ENCODE measurements around the gene CACNG4. TPM values are rescaled to one million over a fixed set of nuclear protein-coding genes. Genes with fewer than 3 reads are reported as not detected.

The CACNG4 gene
- total RNA-seq, 1 experiment from 2014 or later = 2.4 TPM

- intact Hi-C loops (cut with micrococcal nuclease) = no loop called here
- no TSS peak for BruUV-seq (replicated peaks)
- Histone ChIP-seq H3K4me1 (ENCODE audit: insufficient read depth, low read length) (no peaks in the 10 kb centered on the region), H4K20me1 (ENCODE audit: low read length) (no peaks in the 10 kb centered on the region), H3F3A (ENCODE audit: low read length, unreplicated experiment) (no peaks in the 10 kb centered on the region), H3K27ac (ENCODE audit: low read length) (no peak overlapping the region), H3K36me3 (ENCODE audit: low read depth, low read length) (no peaks in the 10 kb centered on the region), H3K9ac (ENCODE audit: low read length) (no peak overlapping the region), H3K27me3 (ENCODE audit: low read length) (no peaks in the 10 kb centered on the region), H3K79me2 (ENCODE audit: low read length) (no peaks in the 10 kb centered on the region), H3K4me2 (ENCODE audit: low read length) (no peak overlapping the region), H3K9me2 (replicated peaks; ENCODE audit: low read length) (no peaks in the 10 kb centered on the region), H3K9me3 (ENCODE audit: low read length) (peaks cover 3% of the 10 kb centered on the region; the same call in 1 of the 2 replicates), H3K4me3 (ENCODE audit: low read length) (no peak overlapping the region), H2AFZ (ENCODE audit: low read length) (no peak overlapping the region)
- CTCF ChIA-PET = no interaction called here
- DNase-seq = no peak
- POLR2A ChIA-PET (ENCODE audit: unreplicated experiment) = interaction anchor here (0.7 kb wide), 1 partner anchor 208 kb away, joined by 3 read pairs; no protein-coding TSS in a partner anchor
- TF ChIP-seq, protein P1, sequence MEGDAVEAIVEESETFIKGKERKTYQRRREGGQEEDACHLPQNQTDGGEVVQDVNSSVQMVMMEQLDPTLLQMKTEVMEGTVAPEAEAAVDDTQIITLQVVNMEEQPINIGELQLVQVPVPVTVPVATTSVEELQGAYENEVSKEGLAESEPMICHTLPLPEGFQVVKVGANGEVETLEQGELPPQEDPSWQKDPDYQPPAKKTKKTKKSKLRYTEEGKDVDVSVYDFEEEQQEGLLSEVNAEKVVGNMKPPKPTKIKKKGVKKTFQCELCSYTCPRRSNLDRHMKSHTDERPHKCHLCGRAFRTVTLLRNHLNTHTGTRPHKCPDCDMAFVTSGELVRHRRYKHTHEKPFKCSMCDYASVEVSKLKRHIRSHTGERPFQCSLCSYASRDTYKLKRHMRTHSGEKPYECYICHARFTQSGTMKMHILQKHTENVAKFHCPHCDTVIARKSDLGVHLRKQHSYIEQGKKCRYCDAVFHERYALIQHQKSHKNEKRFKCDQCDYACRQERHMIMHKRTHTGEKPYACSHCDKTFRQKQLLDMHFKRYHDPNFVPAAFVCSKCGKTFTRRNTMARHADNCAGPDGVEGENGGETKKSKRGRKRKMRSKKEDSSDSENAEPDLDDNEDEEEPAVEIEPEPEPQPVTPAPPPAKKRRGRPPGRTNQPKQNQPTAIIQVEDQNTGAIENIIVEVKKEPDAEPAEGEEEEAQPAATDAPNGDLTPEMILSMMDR (conservative IDR thresholded peaks at IDR 0.05; ENCODE audit: low read depth, low read length) = no peak
- no peak for TF ChIP-seq EZH2 (IDR thresholded peaks at IDR 0.05; ENCODE audit: low read length, unreplicated experiment)
- no peak for TF ChIP-seq EZH2phosphoT487 (IDR thresholded peaks at IDR 0.05; ENCODE audit: borderline replicate concordance, low read length)
- ATAC-seq = no peak
These were observed 89.6 kb downstream of the CACNG4 start for GRCh38 chr17:67054011-67054591.

GRCh38 chr17:67054608-67055007, 90.1 kb downstream of the CACNG4 start:
- H3K79me2 ChIP-seq (ENCODE audit: low read length) = no peaks in the 10 kb centered on the region
- no peaks in the 10 kb centered on the region for H3K4me1 ChIP-seq (ENCODE audit: insufficient read depth, low read length)
- H2AFZ ChIP-seq (ENCODE audit: low read length) = no peak overlapping the region
- ChIA-PET CTCF (no interaction called here), POLR2A (ENCODE audit: unreplicated experiment) (no interaction called here)
- intact Hi-C loops (cut with micrococcal nuclease) = no loop called here
- no peak overlapping the region for H3K4me2 ChIP-seq (ENCODE audit: low read length)
- no peaks in the 10 kb centered on the region for H3K9me3 ChIP-seq (ENCODE audit: low read length)
- H3K4me3 ChIP-seq (ENCODE audit: low read length) = no peak overlapping the region
- H4K20me1 ChIP-seq (ENCODE audit: low read length) = no peaks in the 10 kb centered on the region
- H3K36me3 ChIP-seq (ENCODE audit: low read depth, low read length) = no peaks in the 10 kb centered on the region
- H3K9me2 ChIP-seq (replicated peaks; ENCODE audit: low read length) = no peaks in the 10 kb centered on the region
- DNase-seq (no peak), ATAC-seq (no peak)
- TF ChIP-seq EZH2 (IDR thresholded peaks at IDR 0.05; ENCODE audit: low read length, unreplicated experiment) = no peak
- no peak for TF ChIP-seq EZH2phosphoT487 (IDR thresholded peaks at IDR 0.05; ENCODE audit: borderline replicate concordance, low read length)
- TF ChIP-seq, protein P1 (conservative IDR thresholded peaks at IDR 0.05; ENCODE audit: low read depth, low read length) = no peak
- BruUV-seq (replicated peaks) = no TSS peak
- no peaks in the 10 kb centered on the region for H3F3A ChIP-seq (ENCODE audit: low read length, unreplicated experiment)
- no peak overlapping the region for H3K27ac ChIP-seq (ENCODE audit: low read length)
- H3K9ac ChIP-seq (ENCODE audit: low read length) = no peak overlapping the region
- no peaks in the 10 kb centered on the region for H3K27me3 ChIP-seq (ENCODE audit: low read length)

DNA sequence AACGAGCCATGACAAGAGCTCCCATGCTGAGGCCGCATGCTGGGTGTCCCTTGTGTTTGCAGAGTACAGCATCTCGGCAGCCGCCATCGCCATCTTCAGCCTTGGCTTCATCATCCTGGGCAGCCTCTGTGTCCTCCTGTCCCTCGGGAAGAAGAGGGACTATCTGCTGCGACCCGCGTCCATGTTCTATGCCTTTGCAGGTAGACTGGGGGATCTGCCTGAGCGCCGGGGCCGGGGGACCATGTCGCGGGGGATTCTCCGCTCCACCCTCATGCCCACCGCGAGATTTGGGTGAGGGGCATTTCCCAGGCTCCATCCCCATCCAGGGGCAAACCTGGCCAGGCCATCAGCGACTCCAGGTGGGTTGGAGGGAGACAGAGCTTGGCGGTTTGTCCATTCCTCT, 90.5 kb downstream of the CACNG4 start:
- H3F3A ChIP-seq (ENCODE audit: low read length, unreplicated experiment) = no peaks in the 10 kb centered on the region
- intact Hi-C loops (cut with micrococcal nuclease) = no loop called here
- POLR2A ChIA-PET (ENCODE audit: unreplicated experiment) = no interaction called here
- TF ChIP-seq, protein P1 (conservative IDR thresholded peaks at IDR 0.05; ENCODE audit: low read depth, low read length) = no peak
- TF ChIP-seq EZH2phosphoT487 (IDR thresholded peaks at IDR 0.05; ENCODE audit: borderline replicate concordance, low read length) = no peak
- TF ChIP-seq EZH2 (IDR thresholded peaks at IDR 0.05; ENCODE audit: low read length, unreplicated experiment) = no peak
- CTCF ChIA-PET = no interaction called here
- H3K4me3 ChIP-seq (ENCODE audit: low read length) = no peak overlapping the region
- no peaks in the 10 kb centered on the region for H3K9me2 ChIP-seq (replicated peaks; ENCODE audit: low read length)
- H4K20me1 ChIP-seq (ENCODE audit: low read length) = no peaks in the 10 kb centered on the region
- no peaks in the 10 kb centered on the region for H3K4me1 ChIP-seq (ENCODE audit: insufficient read depth, low read length)
- H3K27me3 ChIP-seq (ENCODE audit: low read length) = no peaks in the 10 kb centered on the region
- no peak overlapping the region for H3K9ac ChIP-seq (ENCODE audit: low read length)
- H3K9me3 ChIP-seq (ENCODE audit: low read length) = no peaks in the 10 kb centered on the region
- no peak for DNase-seq
- H3K27ac ChIP-seq (ENCODE audit: low read length) = no peak overlapping the region
- no peaks in the 10 kb centered on the region for H3K36me3 ChIP-seq (ENCODE audit: low read depth, low read length)
- no TSS peak for BruUV-seq (replicated peaks)
- no peak for ATAC-seq
- no peak overlapping the region for H3K4me2 ChIP-seq (ENCODE audit: low read length)
- no peaks in the 10 kb centered on the region for H3K79me2 ChIP-seq (ENCODE audit: low read length)
- no peak overlapping the region for H2AFZ ChIP-seq (ENCODE audit: low read length)
